AG04449 (cell line): ENCODE data around the gene KDM3A.

Experiments
- CTCF ChIA-PET: fragments of 350-600 bp; formaldehyde crosslinking; extraction: SDS; loops from one replicate; lab custom pipeline; 2021; ENCODE audit warnings: antibody characterized with exemption; lab: Yijun Ruan, JAX
- POLR2A ChIA-PET: fragments of 400-600, 350-600 bp; formaldehyde crosslinking; extraction: SDS; loops from one replicate; lab custom pipeline; 2020; ENCODE audit warnings: antibody characterized with exemption, inconsistent platforms; lab: Yijun Ruan, JAX
- DNase-seq: peaks from one replicate; pipeline ENCODE4 v3.0.0-alpha.2; 2010; ENCODE audit warnings: low read depth, low spot score
- H3K4me3 ChIP-seq: 2 replicates; pipeline ENCODE4 v1.5.1; 2011; ENCODE audit warnings: low read depth, mild to moderate bottlenecking, control low read depth, low read length
- TF ChIP-seq, protein P1 (sequence below): IDR thresholded peaks from one replicate; pipeline ENCODE4 v1.5.1; 2011; ENCODE audit warnings: mild to moderate bottlenecking, moderate library complexity, low read length, control low read depth, inconsistent platforms; ENCODE audit not compliant: insufficient read depth; ENCODE audit errors: missing control alignments

KDM3A gene, protein sequence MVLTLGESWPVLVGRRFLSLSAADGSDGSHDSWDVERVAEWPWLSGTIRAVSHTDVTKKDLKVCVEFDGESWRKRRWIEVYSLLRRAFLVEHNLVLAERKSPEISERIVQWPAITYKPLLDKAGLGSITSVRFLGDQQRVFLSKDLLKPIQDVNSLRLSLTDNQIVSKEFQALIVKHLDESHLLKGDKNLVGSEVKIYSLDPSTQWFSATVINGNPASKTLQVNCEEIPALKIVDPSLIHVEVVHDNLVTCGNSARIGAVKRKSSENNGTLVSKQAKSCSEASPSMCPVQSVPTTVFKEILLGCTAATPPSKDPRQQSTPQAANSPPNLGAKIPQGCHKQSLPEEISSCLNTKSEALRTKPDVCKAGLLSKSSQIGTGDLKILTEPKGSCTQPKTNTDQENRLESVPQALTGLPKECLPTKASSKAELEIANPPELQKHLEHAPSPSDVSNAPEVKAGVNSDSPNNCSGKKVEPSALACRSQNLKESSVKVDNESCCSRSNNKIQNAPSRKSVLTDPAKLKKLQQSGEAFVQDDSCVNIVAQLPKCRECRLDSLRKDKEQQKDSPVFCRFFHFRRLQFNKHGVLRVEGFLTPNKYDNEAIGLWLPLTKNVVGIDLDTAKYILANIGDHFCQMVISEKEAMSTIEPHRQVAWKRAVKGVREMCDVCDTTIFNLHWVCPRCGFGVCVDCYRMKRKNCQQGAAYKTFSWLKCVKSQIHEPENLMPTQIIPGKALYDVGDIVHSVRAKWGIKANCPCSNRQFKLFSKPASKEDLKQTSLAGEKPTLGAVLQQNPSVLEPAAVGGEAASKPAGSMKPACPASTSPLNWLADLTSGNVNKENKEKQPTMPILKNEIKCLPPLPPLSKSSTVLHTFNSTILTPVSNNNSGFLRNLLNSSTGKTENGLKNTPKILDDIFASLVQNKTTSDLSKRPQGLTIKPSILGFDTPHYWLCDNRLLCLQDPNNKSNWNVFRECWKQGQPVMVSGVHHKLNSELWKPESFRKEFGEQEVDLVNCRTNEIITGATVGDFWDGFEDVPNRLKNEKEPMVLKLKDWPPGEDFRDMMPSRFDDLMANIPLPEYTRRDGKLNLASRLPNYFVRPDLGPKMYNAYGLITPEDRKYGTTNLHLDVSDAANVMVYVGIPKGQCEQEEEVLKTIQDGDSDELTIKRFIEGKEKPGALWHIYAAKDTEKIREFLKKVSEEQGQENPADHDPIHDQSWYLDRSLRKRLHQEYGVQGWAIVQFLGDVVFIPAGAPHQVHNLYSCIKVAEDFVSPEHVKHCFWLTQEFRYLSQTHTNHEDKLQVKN (N-terminal part only)

DNA sequence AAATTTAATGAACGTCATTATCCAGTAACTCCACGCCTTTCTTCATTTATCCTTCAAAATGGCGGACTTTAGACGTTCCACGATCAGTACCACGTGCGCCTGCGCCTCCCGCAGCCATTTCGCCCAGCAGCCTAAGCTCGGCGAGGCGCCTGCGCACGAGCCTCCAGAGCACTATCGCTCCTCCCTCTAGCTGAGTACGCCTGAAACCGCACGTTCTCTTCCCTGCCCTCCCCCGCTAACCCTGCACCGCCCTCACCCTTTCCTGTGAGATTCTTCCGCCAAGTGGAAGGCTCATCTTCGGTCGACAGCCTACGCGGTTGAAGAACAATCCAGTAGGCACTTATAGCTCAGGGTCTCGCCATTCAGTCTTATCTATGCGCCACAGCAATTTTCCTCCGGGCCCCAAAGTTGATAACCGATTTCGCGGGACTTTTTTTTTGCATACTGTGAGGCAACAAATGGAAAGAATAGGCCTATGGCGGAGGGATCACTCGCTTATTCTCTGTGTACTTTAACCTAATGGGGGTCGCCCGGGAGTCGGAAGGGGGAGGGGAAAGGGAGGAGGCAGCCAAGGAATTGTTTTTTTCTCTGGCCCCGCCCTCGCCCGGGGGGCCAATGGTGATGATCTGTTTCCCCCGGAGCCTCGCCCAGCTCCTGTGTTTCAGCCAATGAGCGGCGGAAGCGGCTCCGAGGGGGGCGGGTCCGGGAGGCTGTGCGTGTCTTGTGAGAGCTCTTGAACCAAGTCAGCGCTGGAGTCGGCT, at the start of gene KDM3A:
TSS of gene KDM3A (plus strand) at position 741 of the 761 bp plus-strand sequence. CDS start 677 bp downstream, outside the sequence.
- H3K4me3 ChIP-seq: peak within 1 kb of the TSS; percentile 85
- TF ChIP-seq, protein P1, sequence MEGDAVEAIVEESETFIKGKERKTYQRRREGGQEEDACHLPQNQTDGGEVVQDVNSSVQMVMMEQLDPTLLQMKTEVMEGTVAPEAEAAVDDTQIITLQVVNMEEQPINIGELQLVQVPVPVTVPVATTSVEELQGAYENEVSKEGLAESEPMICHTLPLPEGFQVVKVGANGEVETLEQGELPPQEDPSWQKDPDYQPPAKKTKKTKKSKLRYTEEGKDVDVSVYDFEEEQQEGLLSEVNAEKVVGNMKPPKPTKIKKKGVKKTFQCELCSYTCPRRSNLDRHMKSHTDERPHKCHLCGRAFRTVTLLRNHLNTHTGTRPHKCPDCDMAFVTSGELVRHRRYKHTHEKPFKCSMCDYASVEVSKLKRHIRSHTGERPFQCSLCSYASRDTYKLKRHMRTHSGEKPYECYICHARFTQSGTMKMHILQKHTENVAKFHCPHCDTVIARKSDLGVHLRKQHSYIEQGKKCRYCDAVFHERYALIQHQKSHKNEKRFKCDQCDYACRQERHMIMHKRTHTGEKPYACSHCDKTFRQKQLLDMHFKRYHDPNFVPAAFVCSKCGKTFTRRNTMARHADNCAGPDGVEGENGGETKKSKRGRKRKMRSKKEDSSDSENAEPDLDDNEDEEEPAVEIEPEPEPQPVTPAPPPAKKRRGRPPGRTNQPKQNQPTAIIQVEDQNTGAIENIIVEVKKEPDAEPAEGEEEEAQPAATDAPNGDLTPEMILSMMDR: no peak
- ChIA-PET POLR2A (interaction anchor here (0.7 to 3.0 kb wide), 9 partner anchors 10 to 246 kb away, joined by 3 to 13 read pairs (median 3); partner anchors contain the start of gene IMMT), CTCF (interaction anchor here (3.9 kb wide), 1 partner anchor 220 kb away, joined by 30 read pairs; no protein-coding TSS in a partner anchor)
- peak; percentile 97 for DNase-seq

- TF ChIP-seq, protein P1: no peak
- ChIA-PET CTCF (interaction anchor here (1.4 kb wide), 1 partner anchor 10 kb away, joined by 5 read pairs; no protein-coding TSS in a partner anchor), POLR2A (no interaction called here)
- no peak overlapping the region for H3K4me3 ChIP-seq
- DNase-seq: no peak
Observed at GRCh38 chr2:86392873-86393518, 48.2 kb upstream of the KDM3A start.

- TF ChIP-seq, protein P1: no peak
- POLR2A ChIA-PET: no interaction called here
- DNase-seq: no peak
Observed at GRCh38 chr2:86393521-86394491, 47.4 kb upstream of the KDM3A start.

GRCh38 chr2:86396291-86396785, 44.8 kb upstream of the KDM3A start:
- DNase-seq: no peak
- TF ChIP-seq, protein P1: peak; percentile 24
- no peak overlapping the region for H3K4me3 ChIP-seq
- CTCF ChIA-PET: interaction anchor here (0.5 to 2.7 kb wide), 6 partner anchors 9 to 369 kb away, joined by 3 to 14 read pairs (median 4); no protein-coding TSS in a partner anchor
- POLR2A ChIA-PET: no interaction called here

More at GRCh38 chr2:86393521-86394491, 47.4 kb upstream of the KDM3A start:
- H3K4me3 ChIP-seq: no peak overlapping the region
- CTCF ChIA-PET: interaction anchor here (1.4 kb wide), 1 partner anchor 11 kb away, joined by 5 read pairs; no protein-coding TSS in a partner anchor
